Prostate gland (tissue), 2 donors: ENCODE measurements around the gene TOB1. TPM values are rescaled to one million over a fixed set of nuclear protein-coding genes. Genes with fewer than 3 reads are reported as not detected.

Experiments used
- DNase-seq: peaks from one replicate; pipeline ENCODE4 v3.0.0-alpha.2; 2019; ENCODE audit warnings: low spot score
- H3K27ac ChIP-seq, 2 donors: fragments of 200-600 bp; sonication (generic); 2 replicates each; pipeline ENCODE4 v1.5.1; 2017 to 2019
- H3K27me3 ChIP-seq: fragments of 200-600 bp; sonication (generic); replicated peaks from 2 replicates; pipeline ENCODE4 v1.5.1; 2019; ENCODE audit not compliant: insufficient read depth
- H3K36me3 ChIP-seq, 2 donors: fragments of 200-600 bp; sonication (generic); 1 replicate in 1 of 2; 2 replicates in 1 of 2; pipeline versions ENCODE4 v1.5.1 to v1.8.1; 2017 to 2019
- H3K4me1 ChIP-seq: fragments of 200-600 bp; sonication (generic); replicated peaks from 2 replicates; pipeline ENCODE4 v1.5.1; 2019
- H3K4me3 ChIP-seq, 2 donors: fragments of 200-600 bp; sonication (generic); 2 replicates each; pipeline ENCODE4 v1.5.1; 2017 to 2019
- H3K9me3 ChIP-seq: fragments of 200-600 bp; sonication (generic); 2 replicates; pipeline ENCODE4 v1.5.1; 2017
- POLR2A ChIP-seq: fragments of 450-650 bp; IDR thresholded peaks from one replicate; pipeline ENCODE4 v1.6.1; 2016; ENCODE audit warnings: antibody characterized with exemption, mild to moderate bottlenecking
- POLR2AphosphoS5 ChIP-seq: sonication (generic); formaldehyde crosslinking; IDR thresholded peaks from one replicate; pipeline ENCODE4 v1.6.1; 2017; ENCODE audit warnings: antibody characterized with exemption
- WGBS: methylation state at CpG from one replicate; pipeline ENCODE4 v1.1.5; 2018; 5-methylcytosine and 5-hydroxymethylcytosine counted together
- intact Hi-C: fragments of 100-400 bp; cut with DNase I; formaldehyde crosslinking; loops from one replicate; pipeline ENCODE4 v1.14.2; 2022
- total RNA-seq, 2 donors: library from RNA; depleted of rRNA; stranded (reverse); fragments of >200 nt; gene quantifications; one replicate each; pipeline ENCODE4 v1.1.0, GENCODE V29; 2016
- TF ChIP-seq, protein P1 (sequence below), 4 experiments: fragments of 200-600 bp in 2 of 4; fragments of 450-650 bp in 2 of 4; sonication (generic) in 2 of 4; IDR thresholded peaks; 1 replicate in 3 of 4; 2 replicates in 1 of 4; pipeline ENCODE4 v1.5.1; 2016 to 2019; ENCODE audit warnings: antibody characterized with exemption in 4 of 4, mild to moderate bottlenecking in 2 of 4, moderate library complexity in 2 of 4

The TOB1 gene
- total RNA-seq, 2 donors from 2014 or later, result 37.1 to 64.7 TPM

GRCh38 chr17:50911450-50911849, 45.3 kb upstream of the TOB1 start:
- no peak for TF ChIP-seq POLR2AphosphoS5
- TF ChIP-seq POLR2A, result no peak
- TF ChIP-seq, protein P1, sequence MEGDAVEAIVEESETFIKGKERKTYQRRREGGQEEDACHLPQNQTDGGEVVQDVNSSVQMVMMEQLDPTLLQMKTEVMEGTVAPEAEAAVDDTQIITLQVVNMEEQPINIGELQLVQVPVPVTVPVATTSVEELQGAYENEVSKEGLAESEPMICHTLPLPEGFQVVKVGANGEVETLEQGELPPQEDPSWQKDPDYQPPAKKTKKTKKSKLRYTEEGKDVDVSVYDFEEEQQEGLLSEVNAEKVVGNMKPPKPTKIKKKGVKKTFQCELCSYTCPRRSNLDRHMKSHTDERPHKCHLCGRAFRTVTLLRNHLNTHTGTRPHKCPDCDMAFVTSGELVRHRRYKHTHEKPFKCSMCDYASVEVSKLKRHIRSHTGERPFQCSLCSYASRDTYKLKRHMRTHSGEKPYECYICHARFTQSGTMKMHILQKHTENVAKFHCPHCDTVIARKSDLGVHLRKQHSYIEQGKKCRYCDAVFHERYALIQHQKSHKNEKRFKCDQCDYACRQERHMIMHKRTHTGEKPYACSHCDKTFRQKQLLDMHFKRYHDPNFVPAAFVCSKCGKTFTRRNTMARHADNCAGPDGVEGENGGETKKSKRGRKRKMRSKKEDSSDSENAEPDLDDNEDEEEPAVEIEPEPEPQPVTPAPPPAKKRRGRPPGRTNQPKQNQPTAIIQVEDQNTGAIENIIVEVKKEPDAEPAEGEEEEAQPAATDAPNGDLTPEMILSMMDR (IDR thresholded peaks at IDR 0.05), result no peak
- no peak for DNase-seq
- Histone ChIP-seq H3K27me3 (no peaks in the 10 kb centered on the region), H3K4me1 (peaks cover 13% of the 10 kb centered on the region), H3K4me3 (no peak overlapping the region), H3K9me3 (no peaks in the 10 kb centered on the region), H3K36me3 (no peaks in the 10 kb centered on the region), H3K27ac (peak overlapping the region in 1 of 2 donors; percentile 89)
- intact Hi-C loops, result no loop called here
- WGBS, result 81% methylated on average over 6 of the region's 6 CpGs

GRCh38 chr17:50909765-50910605, 43.8 kb upstream of the TOB1 start:
- H3K9me3 ChIP-seq, result no peaks in the 10 kb centered on the region
- TF ChIP-seq POLR2A (no peak), POLR2AphosphoS5 (no peak)
- TF ChIP-seq, protein P1 (IDR thresholded peaks at IDR 0.05), result no peak
- H3K36me3 ChIP-seq, result no peaks in the 10 kb centered on the region
- peaks cover 20% of the 10 kb centered on the region for H3K4me1 ChIP-seq
- H3K27me3 ChIP-seq, result no peaks in the 10 kb centered on the region
- intact Hi-C loops, result no loop called here
- H3K4me3 ChIP-seq, result no peak overlapping the region
- no peak for DNase-seq
- peak overlapping the region; percentile 83 to 89 for H3K27ac ChIP-seq
- WGBS, result 86% methylated on average over 15 of the region's 15 CpGs

- Histone ChIP-seq H3K4me3 (no peak overlapping the region), H3K36me3 (no peaks in the 10 kb centered on the region), H3K27ac (peak overlapping the region; percentile 83 to 89), H3K4me1 (peaks cover 24% of the 10 kb centered on the region), H3K27me3 (no peaks in the 10 kb centered on the region), H3K9me3 (no peaks in the 10 kb centered on the region)
- TF ChIP-seq POLR2AphosphoS5 (peak; percentile 99), POLR2A (peak; percentile 36)
- TF ChIP-seq, protein P1 (IDR thresholded peaks at IDR 0.05), result peak in 2 of 4 experiments; percentile 48 to 72
- DNase-seq, result peak; percentile 91
- WGBS, result 39% methylated on average over 16 of the region's 16 CpGs
- intact Hi-C loops, result no loop called here
Observed at GRCh38 chr17:50908860-50909764, 43.0 kb upstream of the TOB1 start.

GRCh38 chr17:50908140-50908859, 42.1 kb upstream of the TOB1 start:
- Histone ChIP-seq H3K36me3 (no peaks in the 10 kb centered on the region), H3K4me1 (peaks cover 32% of the 10 kb centered on the region), H3K9me3 (no peaks in the 10 kb centered on the region), H3K27me3 (no peaks in the 10 kb centered on the region), H3K27ac (peak overlapping the region; percentile 83 to 89), H3K4me3 (no peak overlapping the region)
- TF ChIP-seq POLR2A, result no peak
- TF ChIP-seq, protein P1 (IDR thresholded peaks at IDR 0.05), result no peak
- no peak for TF ChIP-seq POLR2AphosphoS5
- whole genome bisulfite sequencing, result 83% methylated on average over 8 of the region's 8 CpGs
- no peak for DNase-seq
- intact Hi-C loops, result no loop called here
